GM19438 (cell line): ENCODE measurements around the gene C5orf46.
"Not testable (repeated sequence)": the region's sequence is repeated elsewhere in the genome, so short reads cannot be mapped to it uniquely, and the experiment has no call there.

Experiments used
- ATAC-seq: cut with Tn5 transposase; IDR thresholded peaks from one replicate; pipeline ENCODE4 v1.9.1; 2021; ENCODE audit warnings: low read depth; ENCODE audit not compliant: unreplicated experiment

C5orf46 gene

GRCh38 chr5:147895864-147896263 is 10.5 kb downstream of the C5orf46 start:
- ATAC-seq = no peak

- ATAC-seq = no peak
Measured at GRCh38 chr5:147893820-147894219, 12.5 kb downstream of the C5orf46 start.

- ATAC-seq = no peak
Measured at GRCh38 chr5:147892696-147893296, 13.5 kb downstream of the C5orf46 start.

GRCh38 chr5:147887930-147888329 is 18.4 kb downstream of the C5orf46 start:
- ATAC-seq = no peak

- ATAC-seq = no peak
Measured at GRCh38 chr5:147887026-147887627, 19.2 kb downstream of the C5orf46 start.

- ATAC-seq = no peak
Measured at GRCh38 chr5:147882586-147883313, 23.6 kb downstream of the C5orf46 start.

GRCh38 chr5:147880487-147880886 is 25.9 kb downstream of the C5orf46 start:
- ATAC-seq = no peak

- no peak for ATAC-seq
Measured at GRCh38 chr5:147879784-147880183, 26.6 kb downstream of the C5orf46 start.

GRCh38 chr5:147878066-147878759 is 28.1 kb downstream of the C5orf46 start, which contains the start of gene SCGB3A2:
SCGB3A2 (plus strand) TSS chr5:147878711; CDS start chr5:147878804, 93 bp downstream.
- no peak for ATAC-seq

- ATAC-seq = no peak
Measured at GRCh38 chr5:147876626-147877025, 29.7 kb downstream of the C5orf46 start.

- no peak for ATAC-seq
Measured at GRCh38 chr5:147876141-147876540, 30.2 kb downstream of the C5orf46 start.

- ATAC-seq = no peak
Measured at GRCh38 chr5:147874910-147875367, 31.4 kb downstream of the C5orf46 start.

GRCh38 chr5:147874118-147874875 is 32.0 kb downstream of the C5orf46 start:
- ATAC-seq = not testable (repeated sequence)

GRCh38 chr5:147872744-147873435 is 33.4 kb downstream of the C5orf46 start:
- not testable (repeated sequence) for ATAC-seq

- ATAC-seq = not testable (repeated sequence)
Measured at GRCh38 chr5:147871980-147872549, 34.3 kb downstream of the C5orf46 start.

GRCh38 chr5:147869892-147870291 is 36.4 kb downstream of the C5orf46 start:
- ATAC-seq = not testable (repeated sequence)

- no peak for ATAC-seq
Measured at GRCh38 chr5:147869112-147869511, 37.2 kb downstream of the C5orf46 start.

- ATAC-seq = no peak
Measured at GRCh38 chr5:147863454-147864158, 42.7 kb downstream of the C5orf46 start.

GRCh38 chr5:147860641-147861025 is 45.7 kb downstream of the C5orf46 start:
- ATAC-seq = no peak
